ENCODE results near the gene TLE6.

The TLE6 gene

DNA sequence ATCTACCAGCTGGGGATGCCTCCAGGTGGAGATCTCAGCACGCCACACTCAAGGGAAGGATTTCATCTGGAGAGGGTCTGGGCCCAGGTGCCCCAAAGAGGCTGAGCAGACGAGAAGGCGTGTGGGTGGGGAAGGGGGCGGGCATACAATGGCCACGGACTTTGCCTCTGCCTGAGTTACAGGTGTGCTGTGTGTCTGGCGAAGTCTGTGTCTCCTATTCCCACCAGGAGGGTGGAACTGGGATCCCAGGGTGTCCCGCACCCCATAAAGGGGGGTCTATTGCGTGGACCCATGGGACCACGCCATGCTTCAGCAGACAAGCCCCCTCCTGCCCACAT, 48.2 kb downstream of the TLE6 start:
- no peak overlapping the region for H3K27ac ChIP-seq
- TF ChIP-seq ZFX (IDR thresholded peaks at IDR 0.05): no peak
- TF ChIP-seq CTCF (conservative IDR thresholded peaks at IDR 0.05): no peak

GRCh38 chr19:3026768-3027167, 49.4 kb downstream of the TLE6 start:
- H3K27ac ChIP-seq: no peak overlapping the region
- no peak for TF ChIP-seq ZFX (IDR thresholded peaks at IDR 0.05)
- TF ChIP-seq CTCF (conservative IDR thresholded peaks at IDR 0.05): no peak

DNA sequence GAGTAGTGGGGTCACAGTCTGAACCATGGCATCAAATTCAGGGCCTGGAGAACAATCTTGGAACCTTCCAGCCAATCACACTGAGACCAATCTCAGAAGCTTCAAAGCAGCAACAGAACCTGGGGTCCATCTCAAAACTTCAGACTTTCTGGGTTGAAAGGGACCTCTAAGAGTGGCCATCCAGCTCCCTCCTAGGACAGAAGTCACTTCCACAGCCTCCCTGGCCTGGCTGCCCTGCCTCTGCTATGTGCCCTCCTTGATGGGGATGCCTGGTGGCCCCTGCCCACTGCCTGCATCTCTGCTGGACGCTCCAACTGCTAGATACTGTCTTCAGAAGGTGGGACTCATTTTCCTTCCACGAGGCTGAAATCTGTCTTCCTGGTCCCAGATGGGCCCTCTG, 49.9 kb downstream of the TLE6 start:
- no peak overlapping the region for H3K27ac ChIP-seq
- TF ChIP-seq CTCF (conservative IDR thresholded peaks at IDR 0.05): no peak
- no peak for TF ChIP-seq ZFX (IDR thresholded peaks at IDR 0.05)

DNA sequence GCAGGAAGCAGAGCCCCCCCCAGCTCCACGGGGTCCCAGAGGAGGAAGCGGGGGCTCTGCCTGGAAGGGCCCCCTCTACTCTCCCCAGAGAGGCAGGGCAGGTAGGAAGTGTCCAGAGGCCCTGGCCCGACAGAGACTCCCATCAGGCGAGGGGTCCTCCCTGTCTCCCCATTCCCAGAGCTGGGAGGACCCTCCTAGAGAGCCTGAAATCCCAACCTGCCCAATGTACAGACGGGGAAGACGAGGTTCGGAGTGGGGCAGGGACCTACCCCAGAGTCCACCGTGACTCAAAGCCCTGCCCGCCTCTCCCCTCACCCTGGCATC, 50.6 kb downstream of the TLE6 start:
- TF ChIP-seq ZFX (IDR thresholded peaks at IDR 0.05): no peak
- TF ChIP-seq CTCF (conservative IDR thresholded peaks at IDR 0.05): no peak
- H3K27ac ChIP-seq: no peak overlapping the region

- peak overlapping the region; percentile 31 for H3K27ac ChIP-seq
- TF ChIP-seq CTCF (conservative IDR thresholded peaks at IDR 0.05) (no peak), ZFX (IDR thresholded peaks at IDR 0.05) (no peak)
Observed at GRCh38 chr19:3028305-3029064, 51.1 kb downstream of the TLE6 start.

- peak within 1 kb of the TSS; percentile 31 for H3K27ac ChIP-seq
- TF ChIP-seq CTCF (conservative IDR thresholded peaks at IDR 0.05) (no peak), ZFX (IDR thresholded peaks at IDR 0.05) (no peak)
Observed at GRCh38 chr19:3029065-3029923, 51.9 kb downstream of the TLE6 start, which contains the start of gene TLE2. TLE2 (minus strand) TSS chr19:3029280; CDS start chr19:3028904, 376 bp downstream.

- no peak for TF ChIP-seq CTCF (conservative IDR thresholded peaks at IDR 0.05)
- TF ChIP-seq ZFX (IDR thresholded peaks at IDR 0.05): no peak
Observed at GRCh38 chr19:3031607-3031867, 54.2 kb downstream of the TLE6 start.

More at GRCh38 chr19:3031607-3031867, 54.2 kb downstream of the TLE6 start:
- no peak overlapping the region for H3K27ac ChIP-seq
